Panc1 (cell line): ENCODE results near the gene LYZL1.

Source experiments
- POLR2AphosphoS5 ChIP-seq: IDR thresholded peaks from 2 replicates; pipeline ENCODE4 v1.6.1; 2012; ENCODE audit warnings: mild to moderate bottlenecking, low read depth, low read length, moderate library complexity
- REST ChIP-seq, 2 experiments: IDR thresholded peaks; 2 replicates each; pipeline ENCODE4 v1.6.1; 2011 to 2012; ENCODE audit warnings: low read depth in 2 of 2, control low read depth in 1 of 2, low read length in 1 of 2, mild to moderate bottlenecking in 1 of 2, moderate library complexity in 1 of 2; ENCODE audit not compliant: insufficient read depth in 1 of 2
- TF ChIP-seq, protein P1 (sequence below): fragments of 450-650 bp; IDR thresholded peaks from 2 replicates; pipeline ENCODE4 v1.5.1; 2017; ENCODE audit warnings: mild to moderate bottlenecking

DNA sequence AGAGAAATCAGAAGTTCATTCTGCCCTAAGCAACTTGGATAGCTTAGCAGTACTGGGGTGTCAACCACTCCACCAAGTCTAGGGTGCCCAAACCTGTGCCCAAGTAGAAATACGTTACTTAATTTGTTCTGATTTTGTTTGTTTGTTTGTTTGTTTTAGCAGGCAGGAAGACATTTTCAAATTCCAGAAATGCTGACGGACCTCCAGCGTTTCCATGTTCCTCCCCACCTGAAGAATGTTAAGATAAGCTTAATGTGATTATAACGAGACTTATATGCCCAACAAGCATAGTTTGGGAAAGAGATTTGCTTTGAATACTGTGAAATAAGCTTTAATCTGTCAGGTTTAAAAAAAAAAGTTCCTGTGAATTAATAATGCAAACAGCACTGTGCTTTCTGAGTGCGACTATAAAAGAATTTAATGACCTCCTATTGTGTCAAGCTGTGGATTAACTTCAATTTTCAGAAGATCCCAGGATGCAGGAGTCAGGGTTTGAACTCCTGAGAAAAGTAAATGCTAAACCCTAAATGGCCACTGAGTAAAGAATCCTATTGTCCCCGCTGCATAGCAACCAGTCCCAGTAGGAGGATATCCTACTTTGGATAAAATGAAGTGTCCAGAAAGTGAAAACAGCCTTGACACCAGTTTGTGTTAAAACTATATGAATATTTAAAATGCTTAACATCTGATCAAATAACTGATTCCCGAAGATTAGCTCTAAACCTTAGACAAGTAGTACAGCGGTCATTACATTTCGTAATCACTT lies 56.5 kb downstream of the LYZL1 start:
- TF ChIP-seq, protein P1, sequence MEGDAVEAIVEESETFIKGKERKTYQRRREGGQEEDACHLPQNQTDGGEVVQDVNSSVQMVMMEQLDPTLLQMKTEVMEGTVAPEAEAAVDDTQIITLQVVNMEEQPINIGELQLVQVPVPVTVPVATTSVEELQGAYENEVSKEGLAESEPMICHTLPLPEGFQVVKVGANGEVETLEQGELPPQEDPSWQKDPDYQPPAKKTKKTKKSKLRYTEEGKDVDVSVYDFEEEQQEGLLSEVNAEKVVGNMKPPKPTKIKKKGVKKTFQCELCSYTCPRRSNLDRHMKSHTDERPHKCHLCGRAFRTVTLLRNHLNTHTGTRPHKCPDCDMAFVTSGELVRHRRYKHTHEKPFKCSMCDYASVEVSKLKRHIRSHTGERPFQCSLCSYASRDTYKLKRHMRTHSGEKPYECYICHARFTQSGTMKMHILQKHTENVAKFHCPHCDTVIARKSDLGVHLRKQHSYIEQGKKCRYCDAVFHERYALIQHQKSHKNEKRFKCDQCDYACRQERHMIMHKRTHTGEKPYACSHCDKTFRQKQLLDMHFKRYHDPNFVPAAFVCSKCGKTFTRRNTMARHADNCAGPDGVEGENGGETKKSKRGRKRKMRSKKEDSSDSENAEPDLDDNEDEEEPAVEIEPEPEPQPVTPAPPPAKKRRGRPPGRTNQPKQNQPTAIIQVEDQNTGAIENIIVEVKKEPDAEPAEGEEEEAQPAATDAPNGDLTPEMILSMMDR = no peak
- no peak for TF ChIP-seq POLR2AphosphoS5
- no peak for TF ChIP-seq REST (IDR thresholded peaks at IDR 0.05; ENCODE audit: insufficient read depth in 1 of 2, low read depth in 2 of 2, low read length in 1 of 2)
